Suppressor macrophage treated with lipopolysaccharide for 4 hours (primary cell): ENCODE data around the gene ABCD1.
"Not testable (repeated sequence)": the region's sequence is repeated elsewhere in the genome, so short reads cannot be mapped to it uniquely, and the experiment has no call there.

Source experiments
- DNase-seq: peaks from one replicate; pipeline ENCODE4 v3.0.0-alpha.2; 2020

The ABCD1 gene

GRCh38 chrX:153736071-153736820, 11.6 kb downstream of the ABCD1 start:
- no peak for DNase-seq

- no peak for DNase-seq
Measured at GRCh38 chrX:153736871-153737441, 12.3 kb downstream of the ABCD1 start.

GRCh38 chrX:153738056-153738605, 13.5 kb downstream of the ABCD1 start:
- no peak for DNase-seq

- no peak for DNase-seq
Measured at GRCh38 chrX:153739754-153740486, 15.3 kb downstream of the ABCD1 start.

GRCh38 chrX:153740631-153741222, 16.1 kb downstream of the ABCD1 start:
- no peak for DNase-seq

GRCh38 chrX:153741446-153741845, 16.8 kb downstream of the ABCD1 start:
- DNase-seq, result no peak

GRCh38 chrX:153742111-153742510, 17.5 kb downstream of the ABCD1 start:
- DNase-seq, result not testable (repeated sequence)

- DNase-seq, result not testable (repeated sequence)
Measured at GRCh38 chrX:153742796-153743467, 18.3 kb downstream of the ABCD1 start.

- not testable (repeated sequence) for DNase-seq
Measured at GRCh38 chrX:153743468-153744209, 19.0 kb downstream of the ABCD1 start.

- no peak for DNase-seq
Measured at GRCh38 chrX:153744210-153745066, 19.8 kb downstream of the ABCD1 start.

GRCh38 chrX:153745067-153745433, 20.4 kb downstream of the ABCD1 start:
- DNase-seq, result not testable (repeated sequence)

GRCh38 chrX:153746359-153746758, 21.7 kb downstream of the ABCD1 start:
- DNase-seq, result no peak

GRCh38 chrX:153746991-153747390, 22.3 kb downstream of the ABCD1 start:
- DNase-seq, result not testable (repeated sequence)

GRCh38 chrX:153749017-153749416, 24.4 kb downstream of the ABCD1 start:
- not testable (repeated sequence) for DNase-seq

GRCh38 chrX:153750127-153750774, 25.6 kb downstream of the ABCD1 start:
- no peak for DNase-seq

- DNase-seq, result no peak
Measured at GRCh38 chrX:153755136-153755535, 30.5 kb downstream of the ABCD1 start.

- DNase-seq, result no peak
Measured at GRCh38 chrX:153761863-153762262, 37.2 kb downstream of the ABCD1 start.

GRCh38 chrX:153762626-153763173, 38.0 kb downstream of the ABCD1 start:
- no peak for DNase-seq

- no peak for DNase-seq
Measured at GRCh38 chrX:153763298-153763932, 38.8 kb downstream of the ABCD1 start.
